Measurements from ENCODE around the gene OGFOD2.

DNA sequence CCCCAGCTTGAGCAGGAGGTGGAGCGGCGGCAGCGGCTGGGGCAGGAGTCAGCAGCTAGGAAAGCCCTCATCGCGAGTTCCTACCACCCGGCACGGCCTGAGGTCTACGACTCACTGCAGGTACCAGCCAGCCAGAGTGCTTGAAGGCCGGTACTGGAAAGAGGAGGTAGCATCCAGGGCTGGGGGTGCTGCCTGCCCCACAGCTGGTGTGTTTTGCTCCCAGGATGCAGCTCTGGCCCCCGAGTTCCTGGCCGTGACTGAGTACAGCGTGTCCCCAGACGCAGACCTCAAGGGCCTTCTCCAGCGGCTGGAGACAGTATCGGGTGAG, 1.6 kb downstream of the OGFOD2 start:
- TF ChIP-seq POLR2A (IDR thresholded peaks at IDR 0.05) = no peak
- TF ChIP-seq, protein P1, sequence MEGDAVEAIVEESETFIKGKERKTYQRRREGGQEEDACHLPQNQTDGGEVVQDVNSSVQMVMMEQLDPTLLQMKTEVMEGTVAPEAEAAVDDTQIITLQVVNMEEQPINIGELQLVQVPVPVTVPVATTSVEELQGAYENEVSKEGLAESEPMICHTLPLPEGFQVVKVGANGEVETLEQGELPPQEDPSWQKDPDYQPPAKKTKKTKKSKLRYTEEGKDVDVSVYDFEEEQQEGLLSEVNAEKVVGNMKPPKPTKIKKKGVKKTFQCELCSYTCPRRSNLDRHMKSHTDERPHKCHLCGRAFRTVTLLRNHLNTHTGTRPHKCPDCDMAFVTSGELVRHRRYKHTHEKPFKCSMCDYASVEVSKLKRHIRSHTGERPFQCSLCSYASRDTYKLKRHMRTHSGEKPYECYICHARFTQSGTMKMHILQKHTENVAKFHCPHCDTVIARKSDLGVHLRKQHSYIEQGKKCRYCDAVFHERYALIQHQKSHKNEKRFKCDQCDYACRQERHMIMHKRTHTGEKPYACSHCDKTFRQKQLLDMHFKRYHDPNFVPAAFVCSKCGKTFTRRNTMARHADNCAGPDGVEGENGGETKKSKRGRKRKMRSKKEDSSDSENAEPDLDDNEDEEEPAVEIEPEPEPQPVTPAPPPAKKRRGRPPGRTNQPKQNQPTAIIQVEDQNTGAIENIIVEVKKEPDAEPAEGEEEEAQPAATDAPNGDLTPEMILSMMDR (IDR thresholded peaks at IDR 0.05) = no peak

All from heart left ventricle (tissue), 13 donors.